Sigmoid colon (tissue), 4 donors: ENCODE measurements around the gene PSME1.

Source experiments
- CTCF ChIP-seq, 4 experiments: fragments of 450-650 bp in 3 of 4; fragments of 200-600 bp in 1 of 4; IDR thresholded peaks; one replicate each; pipeline ENCODE4 v1.5.1; 2016 to 2019; ENCODE audit warnings: antibody characterized with exemption in 4 of 4, mild to moderate bottlenecking in 3 of 4, moderate library complexity in 2 of 4
- POLR2AphosphoS5 ChIP-seq, 4 donors: sonication (generic); formaldehyde crosslinking; IDR thresholded peaks; one replicate each; pipeline ENCODE4 v1.6.1; 2017; ENCODE audit warnings: antibody characterized with exemption in 4 of 4

GRCh38 chr14:24177041-24177825 is 41.2 kb downstream of the PSME1 start:
- TF ChIP-seq CTCF (IDR thresholded peaks at IDR 0.05) = no peak
- TF ChIP-seq POLR2AphosphoS5 (IDR thresholded peaks at IDR 0.05) = no peak
